Panc1 (cell line): ENCODE measurements around the gene SUMO1. TPM values are rescaled to one million over a fixed set of nuclear protein-coding genes. Genes with fewer than 3 reads are reported as not detected.

Experiments used
- ATAC-seq: fragments of 200-7000 bp; cut with Tn5 transposase; 2 replicates; pipeline ENCODE4 v1.9.1; 2020; ENCODE audit warnings: mild to moderate bottlenecking, moderate library complexity
- BruUV-seq: library from RNA; stranded (reverse); fragments of 400-500 nt; replicated peaks from 2 replicates; lab custom pipeline; 2021; lab: Mats Ljungman, UMichigan
- CTCF ChIA-PET: fragments of 300-600 bp; sonication (Branson Sonifier 250); formaldehyde crosslinking; loops from one replicate; lab custom pipeline; 2022; ENCODE audit warnings: antibody characterized with exemption; lab: Charles Lee
- POLR2A ChIA-PET: fragments of 300-600 bp; sonication (Branson Sonifier 250); formaldehyde crosslinking; loops from one replicate; lab custom pipeline; 2022; ENCODE audit warnings: antibody characterized with exemption; lab: Charles Lee
- DNase-seq: peaks from one replicate; pipeline ENCODE4 v3.0.0-alpha.2; 2010; ENCODE audit warnings: low read depth, low spot score
- H3K27ac ChIP-seq: 2 replicates; pipeline ENCODE4 v1.5.1; 2011; ENCODE audit warnings: mild to moderate bottlenecking, low read length, inconsistent platforms
- H3K27me3 ChIP-seq: fragments of 200-500 bp; sonication (Bioruptor generic); 2 replicates; pipeline ENCODE4 v1.6.0; 2014; ENCODE audit warnings: low read length, inconsistent platforms; ENCODE audit not compliant: control insufficient read depth, insufficient read depth
- H3K36me3 ChIP-seq: fragments of 200-500 bp; sonication (Bioruptor generic); 2 replicates; pipeline ENCODE4 v1.5.1; 2014; ENCODE audit warnings: inconsistent platforms, mild to moderate bottlenecking, low read length, moderate library complexity; ENCODE audit not compliant: control insufficient read depth, insufficient read depth
- H3K4me1 ChIP-seq: 2 replicates; pipeline ENCODE4 v1.5.1; 2011; ENCODE audit warnings: inconsistent platforms, mild to moderate bottlenecking, low read length, moderate library complexity; ENCODE audit not compliant: control insufficient read depth, insufficient read depth
- H3K4me3 ChIP-seq, 2 experiments: 2 replicates each; pipeline ENCODE4 v1.5.1; 2011 to 2012; ENCODE audit warnings: low read depth in 2 of 2, low read length in 2 of 2, mild to moderate bottlenecking in 2 of 2, inconsistent platforms in 1 of 2, moderate library complexity in 1 of 2
- H3K9me3 ChIP-seq: fragments of 200-500 bp; sonication (Bioruptor generic); 2 replicates; pipeline ENCODE4 v1.5.1; 2014; ENCODE audit warnings: low read depth, mild to moderate bottlenecking, inconsistent platforms, low read length, moderate library complexity; ENCODE audit not compliant: control insufficient read depth, insufficient read depth
- POLR2AphosphoS5 ChIP-seq: IDR thresholded peaks from 2 replicates; pipeline ENCODE4 v1.6.1; 2012; ENCODE audit warnings: mild to moderate bottlenecking, low read depth, low read length, moderate library complexity
- SIN3A ChIP-seq: IDR thresholded peaks from 2 replicates; pipeline ENCODE4 v1.6.1; 2012; ENCODE audit warnings: low read depth, mild to moderate bottlenecking, low read length, moderate library complexity, borderline replicate concordance; ENCODE audit not compliant: insufficient read depth
- TCF7L2 ChIP-seq: IDR thresholded peaks from 2 replicates; pipeline ENCODE4 v1.6.1; 2011; ENCODE audit warnings: mild to moderate bottlenecking, low read depth, low read length, inconsistent platforms
- in situ Hi-C: cut with HindIII; loops from 2 replicates; pipeline ENCODE4 v1.10.0; 2016; ENCODE audit warnings: low sequenced_read_pairs, low pct_unique_long_range_greater_than_20kb
- intact Hi-C: fragments of 100-400 bp; cut with micrococcal nuclease; formaldehyde crosslinking; loops from one replicate; pipeline ENCODE4 v1.10.0; 2022; ENCODE audit not compliant: unreplicated experiment
- total RNA-seq: library from RNA; stranded (reverse); gene quantifications from one replicate; pipeline ENCODE4 v1.2.1, GENCODE V29; 2021; ENCODE audit not compliant: unreplicated experiment
- TF ChIP-seq, protein P1 (sequence below): fragments of 450-650 bp; IDR thresholded peaks from 2 replicates; pipeline ENCODE4 v1.5.1; 2017; ENCODE audit warnings: mild to moderate bottlenecking
- TF ChIP-seq, protein P2 (sequence below), 2 experiments: IDR thresholded peaks; 2 replicates each; pipeline ENCODE4 v1.6.1; 2011 to 2012; ENCODE audit warnings: low read depth in 2 of 2, control low read depth in 1 of 2, low read length in 1 of 2, mild to moderate bottlenecking in 1 of 2, moderate library complexity in 1 of 2; ENCODE audit not compliant: insufficient read depth in 1 of 2

The SUMO1 gene
- total RNA-seq, 1 experiment from 2014 or later: 137 TPM

DNA sequence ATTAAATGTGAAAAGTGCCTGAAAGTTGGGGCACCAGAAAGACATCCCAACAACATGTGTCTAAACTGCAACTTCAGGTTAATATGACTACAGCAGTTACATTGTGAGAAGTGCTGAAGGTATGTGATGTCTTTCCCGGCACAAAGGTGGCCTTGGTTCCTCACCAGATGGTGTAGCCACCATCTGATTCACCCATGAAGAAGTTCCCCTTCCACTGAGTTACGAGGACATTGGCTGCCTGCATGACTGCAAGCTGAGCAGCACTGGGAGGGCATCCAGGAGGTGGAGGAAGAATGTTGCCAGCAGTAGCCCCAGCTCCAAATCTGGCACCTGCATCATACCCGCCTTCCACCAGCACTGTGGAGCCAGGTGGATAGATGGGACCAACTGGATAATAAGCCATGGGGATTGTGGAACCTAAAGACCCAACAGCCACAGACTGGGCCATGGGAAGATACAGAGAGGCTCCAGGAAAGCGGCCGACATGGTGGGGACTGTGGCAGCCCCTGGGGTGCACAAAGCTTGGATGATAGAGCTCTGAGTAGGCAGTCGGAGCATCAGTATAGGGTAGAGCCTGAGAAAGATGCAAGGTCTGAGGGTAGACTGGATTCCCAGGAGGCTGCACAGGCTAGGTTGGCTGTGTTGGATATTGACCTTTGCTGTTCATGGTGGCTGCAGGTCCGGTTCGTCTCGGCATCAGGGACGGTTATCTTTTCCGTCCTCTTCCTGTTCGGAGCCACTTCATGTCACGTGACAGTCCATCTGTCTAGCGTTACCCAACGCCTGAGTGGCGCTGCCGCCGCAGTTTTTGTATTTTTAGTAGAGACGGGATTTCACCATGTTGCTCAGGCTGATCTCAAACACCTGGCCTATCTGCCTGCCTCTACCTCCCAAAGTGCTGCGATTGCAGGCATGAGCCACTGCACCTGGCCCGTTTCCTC is 36.9 kb downstream of the SUMO1 start:
- no peak overlapping the region for H3K4me3 ChIP-seq
- no peaks in the 10 kb centered on the region for H3K9me3 ChIP-seq
- no peaks in the 10 kb centered on the region for H3K27me3 ChIP-seq
- no peak for DNase-seq
- H3K27ac ChIP-seq: no peak overlapping the region
- TF ChIP-seq TCF7L2: no peak
- no peak for TF ChIP-seq POLR2AphosphoS5
- TF ChIP-seq, protein P1, sequence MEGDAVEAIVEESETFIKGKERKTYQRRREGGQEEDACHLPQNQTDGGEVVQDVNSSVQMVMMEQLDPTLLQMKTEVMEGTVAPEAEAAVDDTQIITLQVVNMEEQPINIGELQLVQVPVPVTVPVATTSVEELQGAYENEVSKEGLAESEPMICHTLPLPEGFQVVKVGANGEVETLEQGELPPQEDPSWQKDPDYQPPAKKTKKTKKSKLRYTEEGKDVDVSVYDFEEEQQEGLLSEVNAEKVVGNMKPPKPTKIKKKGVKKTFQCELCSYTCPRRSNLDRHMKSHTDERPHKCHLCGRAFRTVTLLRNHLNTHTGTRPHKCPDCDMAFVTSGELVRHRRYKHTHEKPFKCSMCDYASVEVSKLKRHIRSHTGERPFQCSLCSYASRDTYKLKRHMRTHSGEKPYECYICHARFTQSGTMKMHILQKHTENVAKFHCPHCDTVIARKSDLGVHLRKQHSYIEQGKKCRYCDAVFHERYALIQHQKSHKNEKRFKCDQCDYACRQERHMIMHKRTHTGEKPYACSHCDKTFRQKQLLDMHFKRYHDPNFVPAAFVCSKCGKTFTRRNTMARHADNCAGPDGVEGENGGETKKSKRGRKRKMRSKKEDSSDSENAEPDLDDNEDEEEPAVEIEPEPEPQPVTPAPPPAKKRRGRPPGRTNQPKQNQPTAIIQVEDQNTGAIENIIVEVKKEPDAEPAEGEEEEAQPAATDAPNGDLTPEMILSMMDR: no peak
- TF ChIP-seq, protein P2, sequence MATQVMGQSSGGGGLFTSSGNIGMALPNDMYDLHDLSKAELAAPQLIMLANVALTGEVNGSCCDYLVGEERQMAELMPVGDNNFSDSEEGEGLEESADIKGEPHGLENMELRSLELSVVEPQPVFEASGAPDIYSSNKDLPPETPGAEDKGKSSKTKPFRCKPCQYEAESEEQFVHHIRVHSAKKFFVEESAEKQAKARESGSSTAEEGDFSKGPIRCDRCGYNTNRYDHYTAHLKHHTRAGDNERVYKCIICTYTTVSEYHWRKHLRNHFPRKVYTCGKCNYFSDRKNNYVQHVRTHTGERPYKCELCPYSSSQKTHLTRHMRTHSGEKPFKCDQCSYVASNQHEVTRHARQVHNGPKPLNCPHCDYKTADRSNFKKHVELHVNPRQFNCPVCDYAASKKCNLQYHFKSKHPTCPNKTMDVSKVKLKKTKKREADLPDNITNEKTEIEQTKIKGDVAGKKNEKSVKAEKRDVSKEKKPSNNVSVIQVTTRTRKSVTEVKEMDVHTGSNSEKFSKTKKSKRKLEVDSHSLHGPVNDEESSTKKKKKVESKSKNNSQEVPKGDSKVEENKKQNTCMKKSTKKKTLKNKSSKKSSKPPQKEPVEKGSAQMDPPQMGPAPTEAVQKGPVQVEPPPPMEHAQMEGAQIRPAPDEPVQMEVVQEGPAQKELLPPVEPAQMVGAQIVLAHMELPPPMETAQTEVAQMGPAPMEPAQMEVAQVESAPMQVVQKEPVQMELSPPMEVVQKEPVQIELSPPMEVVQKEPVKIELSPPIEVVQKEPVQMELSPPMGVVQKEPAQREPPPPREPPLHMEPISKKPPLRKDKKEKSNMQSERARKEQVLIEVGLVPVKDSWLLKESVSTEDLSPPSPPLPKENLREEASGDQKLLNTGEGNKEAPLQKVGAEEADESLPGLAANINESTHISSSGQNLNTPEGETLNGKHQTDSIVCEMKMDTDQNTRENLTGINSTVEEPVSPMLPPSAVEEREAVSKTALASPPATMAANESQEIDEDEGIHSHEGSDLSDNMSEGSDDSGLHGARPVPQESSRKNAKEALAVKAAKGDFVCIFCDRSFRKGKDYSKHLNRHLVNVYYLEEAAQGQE (IDR thresholded peaks at IDR 0.05; ENCODE audit: insufficient read depth in 1 of 2, low read depth in 2 of 2, low read length in 1 of 2): no peak
- no peaks in the 10 kb centered on the region for H3K4me1 ChIP-seq
- intact Hi-C loops: no loop called here
- H3K36me3 ChIP-seq: peaks cover 3% of the 10 kb centered on the region; the same call in 1 of the 2 replicates
- in situ Hi-C loops: no loop called here
- CTCF ChIA-PET: no interaction called here
- peak; percentile 51; the same call in 1 of the 2 replicates for ATAC-seq
- BruUV-seq: no TSS peak
- POLR2A ChIA-PET: interaction anchor here (0.5 kb wide), 1 partner anchor 275 kb away, joined by 4 read pairs; no protein-coding TSS in a partner anchor

DNA sequence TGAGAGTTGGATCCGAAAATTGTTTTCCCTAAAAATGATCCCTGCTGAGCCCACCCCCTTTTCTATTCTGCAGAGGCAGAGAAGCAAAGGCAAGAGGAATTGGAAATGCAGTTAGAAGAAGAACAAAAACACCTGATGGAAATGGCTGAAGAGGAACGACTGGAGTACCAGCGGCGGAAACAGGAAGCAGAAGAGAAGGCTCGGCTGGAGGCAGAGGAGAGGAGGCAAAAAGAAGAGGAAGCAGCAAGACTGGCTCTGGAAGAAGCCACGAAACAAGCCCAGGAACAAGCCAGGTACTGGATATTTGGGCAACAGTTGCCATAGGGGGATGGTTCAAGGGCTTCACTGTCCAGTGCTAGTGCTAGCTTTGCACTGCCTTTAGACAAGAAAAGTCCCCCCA is 41.7 kb downstream of the SUMO1 start:
- POLR2A ChIA-PET: interaction anchor here (0.6 kb wide), 1 partner anchor 516 kb away, joined by 6 read pairs; no protein-coding TSS in a partner anchor

More for the DNA sequence above, 41.7 kb downstream of the SUMO1 start:
- Histone ChIP-seq H3K4me1 (no peaks in the 10 kb centered on the region), H3K27me3 (no peaks in the 10 kb centered on the region), H3K4me3 (no peak overlapping the region), H3K36me3 (no peaks in the 10 kb centered on the region), H3K27ac (no peak overlapping the region), H3K9me3 (no peaks in the 10 kb centered on the region)
- TF ChIP-seq TCF7L2: no peak
- TF ChIP-seq SIN3A: no peak
- TF ChIP-seq, protein P2 (IDR thresholded peaks at IDR 0.05; ENCODE audit: insufficient read depth in 1 of 2, low read depth in 2 of 2, low read length in 1 of 2): no peak
- TF ChIP-seq POLR2AphosphoS5: no peak
- CTCF ChIA-PET: no interaction called here
- intact Hi-C loops (no loop called here), in situ Hi-C loops (no loop called here)
- DNase-seq: no peak
- ATAC-seq: no peak
- BruUV-seq: no TSS peak
